Measurements from ENCODE around the gene CHURC1. TPM values are rescaled to one million over a fixed set of nuclear protein-coding genes. Genes with fewer than 3 reads are reported as not detected.

Gene CHURC1
- total RNA-seq, 1 experiment from 2014 or later, result 52.6 TPM

DNA sequence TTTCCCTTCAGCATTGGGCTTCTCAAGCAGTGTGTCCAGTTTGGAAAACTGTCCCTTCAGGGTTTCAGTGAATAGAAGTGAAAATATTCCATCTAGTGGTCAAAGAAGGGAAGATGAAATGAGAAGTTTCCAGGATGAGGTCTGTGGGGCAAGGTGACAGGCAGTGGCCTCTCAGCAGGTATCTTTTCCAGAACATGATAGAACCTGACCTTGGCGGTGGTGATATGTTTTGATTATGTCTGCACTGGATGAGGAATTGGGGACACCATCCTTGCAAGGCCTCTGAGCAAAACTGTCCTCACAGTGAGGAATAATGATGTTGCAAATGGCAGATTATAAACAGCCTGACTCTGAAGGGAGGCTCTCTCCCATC is 23.6 kb downstream of the CHURC1 start:
- Mint-ChIP-seq H3K9me3 (ENCODE audit: unreplicated experiment) (no peaks in the 10 kb centered on the region), H3K27me3 (ENCODE audit: insufficient read depth, unreplicated experiment) (no peaks in the 10 kb centered on the region), H3K4me3 (ENCODE audit: unreplicated experiment) (no peak overlapping the region), H3K36me3 (ENCODE audit: insufficient read depth, unreplicated experiment) (peaks cover 53% of the 10 kb centered on the region), H3K4me1 (ENCODE audit: low read depth, unreplicated experiment) (peaks cover 56% of the 10 kb centered on the region), H3K27ac (ENCODE audit: unreplicated experiment) (peak overlapping the region; percentile 59)
- no TSS peak for BruUV-seq (replicated peaks)
- H3K9me3 ChIP-seq, result no peaks in the 10 kb centered on the region
- no peak for TF ChIP-seq CTCF (IDR thresholded peaks at IDR 0.05; ENCODE audit: insufficient read depth in 1 of 2, low read depth in 1 of 2, low read length in 1 of 2, severe bottlenecking in 1 of 2, unreplicated experiment in 1 of 2)
- peaks cover 2% of the 10 kb centered on the region for H3K36me3 ChIP-seq (ENCODE audit: control insufficient read depth, insufficient read depth, low read length)
- H3K4me3 ChIP-seq (ENCODE audit: low read depth, low read length), result no peak overlapping the region
- no peaks in the 10 kb centered on the region for H3K27me3 ChIP-seq (replicated peaks; ENCODE audit: control insufficient read depth, insufficient read depth, low read length)
- ChIA-PET POLR2A (no interaction called here), CTCF (no interaction called here)
- intact Hi-C loops (cut with micrococcal nuclease; ENCODE audit: unreplicated experiment), result loop anchor here (1.0 to 2.0 kb wide), 2 partner anchors 29 to 45 kb away; no protein-coding TSS in a partner anchor
- peaks cover 64% of the 10 kb centered on the region for H3K4me1 ChIP-seq
- no peak for DNase-seq

- TF ChIP-seq CTCF (IDR thresholded peaks at IDR 0.05; ENCODE audit: insufficient read depth in 1 of 2, low read depth in 1 of 2, low read length in 1 of 2, severe bottlenecking in 1 of 2, unreplicated experiment in 1 of 2), result no peak
- Mint-ChIP-seq H3K27ac (ENCODE audit: unreplicated experiment) (peak overlapping the region; percentile 59), H3K27me3 (ENCODE audit: insufficient read depth, unreplicated experiment) (no peaks in the 10 kb centered on the region), H3K36me3 (ENCODE audit: insufficient read depth, unreplicated experiment) (peaks cover 59% of the 10 kb centered on the region), H3K9me3 (ENCODE audit: unreplicated experiment) (no peaks in the 10 kb centered on the region), H3K4me1 (ENCODE audit: low read depth, unreplicated experiment) (peaks cover 64% of the 10 kb centered on the region), H3K4me3 (ENCODE audit: unreplicated experiment) (peak overlapping the region; percentile 20)
- intact Hi-C loops (cut with micrococcal nuclease; ENCODE audit: unreplicated experiment), result loop anchor here (1.0 to 2.0 kb wide), 2 partner anchors 28 to 44 kb away; no protein-coding TSS in a partner anchor
- H3K4me1 ChIP-seq, result peaks cover 74% of the 10 kb centered on the region
- H3K27me3 ChIP-seq (replicated peaks; ENCODE audit: control insufficient read depth, insufficient read depth, low read length), result no peaks in the 10 kb centered on the region
- no peak overlapping the region for H3K4me3 ChIP-seq (ENCODE audit: low read depth, low read length)
- DNase-seq, result peak in 1 of 2 experiments; percentile 24
- CTCF ChIA-PET, result interaction anchor here (0.5 to 0.9 kb wide), 3 partner anchors 14 to 240 kb away, joined by 3 to 6 read pairs (median 3); partner anchors contain the start of gene FNTB
- POLR2A ChIA-PET, result interaction anchor here (0.5 to 0.6 kb wide), 2 partner anchors 42 to 637 kb away, joined by 3 read pairs; no protein-coding TSS in a partner anchor
- H3K9me3 ChIP-seq, result no peaks in the 10 kb centered on the region
- no TSS peak for BruUV-seq (replicated peaks)
- peaks cover 2% of the 10 kb centered on the region; the same call in 1 of the 2 replicates for H3K36me3 ChIP-seq (ENCODE audit: control insufficient read depth, insufficient read depth, low read length)
Measured at GRCh38 chr14:64938972-64939816, 24.9 kb downstream of the CHURC1 start.

DNA sequence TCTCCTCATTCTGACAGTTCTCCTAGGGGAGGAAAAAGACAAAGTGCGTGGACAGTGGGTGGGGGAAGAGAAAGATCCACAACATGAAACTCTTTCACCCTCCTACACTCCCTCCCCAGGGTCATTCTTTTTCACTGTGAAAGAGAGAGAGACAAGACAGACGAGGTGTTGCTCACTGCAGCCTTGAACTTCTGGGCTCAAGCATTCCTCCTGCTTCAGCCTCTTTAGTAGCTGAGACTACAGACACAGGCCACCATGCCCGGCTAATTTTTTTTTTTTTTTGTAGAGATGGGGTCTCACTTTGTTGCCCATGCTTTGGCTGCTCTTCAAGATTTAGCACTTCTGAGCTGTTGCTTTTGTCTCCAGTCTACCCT is 25.5 kb downstream of the CHURC1 start:
- no peak overlapping the region for H3K4me3 ChIP-seq (ENCODE audit: low read depth, low read length)
- Mint-ChIP-seq H3K27me3 (ENCODE audit: insufficient read depth, unreplicated experiment) (no peaks in the 10 kb centered on the region), H3K36me3 (ENCODE audit: insufficient read depth, unreplicated experiment) (peaks cover 53% of the 10 kb centered on the region), H3K4me3 (ENCODE audit: unreplicated experiment) (peak overlapping the region; percentile 20), H3K27ac (ENCODE audit: unreplicated experiment) (peak overlapping the region; percentile 59), H3K9me3 (ENCODE audit: unreplicated experiment) (no peaks in the 10 kb centered on the region), H3K4me1 (ENCODE audit: low read depth, unreplicated experiment) (peaks cover 67% of the 10 kb centered on the region)
- intact Hi-C loops (cut with micrococcal nuclease; ENCODE audit: unreplicated experiment), result loop anchor here (2.0 kb wide), 1 partner anchor 27 kb away; no protein-coding TSS in a partner anchor
- POLR2A ChIA-PET, result interaction anchor here (0.7 kb wide), 1 partner anchor 502 kb away, joined by 4 read pairs; no protein-coding TSS in a partner anchor
- no peaks in the 10 kb centered on the region for H3K9me3 ChIP-seq
- CTCF ChIA-PET, result no interaction called here
- H3K4me1 ChIP-seq, result peaks cover 74% of the 10 kb centered on the region
- H3K27me3 ChIP-seq (replicated peaks; ENCODE audit: control insufficient read depth, insufficient read depth, low read length), result no peaks in the 10 kb centered on the region
- no TSS peak for BruUV-seq (replicated peaks)
- no peak for DNase-seq
- H3K36me3 ChIP-seq (ENCODE audit: control insufficient read depth, insufficient read depth, low read length), result peaks cover 2% of the 10 kb centered on the region; the same call in 1 of the 2 replicates
- TF ChIP-seq CTCF (IDR thresholded peaks at IDR 0.05; ENCODE audit: insufficient read depth in 1 of 2, low read depth in 1 of 2, low read length in 1 of 2, severe bottlenecking in 1 of 2, unreplicated experiment in 1 of 2), result no peak
